Measurements from ENCODE around the gene CENPO. TPM values are rescaled to one million over a fixed set of nuclear protein-coding genes. Genes with fewer than 3 reads are reported as not detected.
A peak's percentile ranks its signal among the peaks of the same experiment; 100 is the strongest.

The CENPO gene
- polyA plus RNA-seq, 2 of the 4 experiments (the other 2 are of a cell fraction) = 49.6 to 62.0 TPM

DNA sequence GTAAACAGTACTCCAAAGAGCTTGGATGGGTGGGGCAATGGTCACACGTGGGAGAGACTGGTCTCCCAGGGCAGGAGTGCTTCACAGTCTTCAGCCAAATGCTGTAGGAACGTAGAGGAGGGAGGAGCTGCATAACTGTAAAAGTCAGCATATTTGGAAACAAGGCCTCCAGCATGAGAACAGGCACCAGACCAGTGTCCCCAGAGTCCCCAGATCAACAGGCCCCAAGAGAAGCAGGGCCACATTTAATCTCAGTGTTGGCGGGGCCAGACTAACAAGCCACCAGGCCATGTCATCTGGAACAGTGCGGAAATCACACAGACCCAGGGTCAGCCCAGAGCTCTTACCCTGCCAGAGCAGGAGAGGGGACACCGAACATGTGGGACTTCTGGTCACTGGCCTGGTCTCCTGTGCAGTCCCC lies 63.6 kb downstream of the CENPO start:
- CTCF ChIA-PET = interaction anchor here (0.9 to 1.0 kb wide), 3 partner anchors 9 to 51 kb away, joined by 3 to 4 read pairs (median 3); no protein-coding TSS in a partner anchor

GRCh38 chr2:24857746-24858145 lies 64.5 kb downstream of the CENPO start:
- CTCF ChIA-PET = interaction anchor here (0.7 to 1.6 kb wide), 5 partner anchors 8 to 1186 kb away, joined by 3 to 4 read pairs (median 3); no protein-coding TSS in a partner anchor
- TF ChIP-seq EHF (CRISPR knock-in tag; IDR thresholded peaks at IDR 0.05) (no peak), SREBF2 (IDR thresholded peaks at IDR 0.05) (no peak), BHLHE40 (IDR thresholded peaks at IDR 0.05; ENCODE audit: low read depth, low read length) (no peak), CEBPB (IDR thresholded peaks at IDR 0.05) (no peak), ATOH8 (CRISPR knock-in tag; IDR thresholded peaks at IDR 0.05; ENCODE audit: low read depth) (no peak), TFCP2L1 (CRISPR knock-in tag; IDR thresholded peaks at IDR 0.05) (no peak), MAFK (IDR thresholded peaks at IDR 0.05; ENCODE audit: partially characterized antibody) (no peak), EP300 (IDR thresholded peaks at IDR 0.05) (no peak), NR3C1 (IDR thresholded peaks at IDR 0.05) (no peak), CTCF (IDR thresholded peaks at IDR 0.05) (no peak), CBX8 (IDR thresholded peaks at IDR 0.05) (no peak), RARB (CRISPR knock-in tag; IDR thresholded peaks at IDR 0.05) (no peak), FOXS1 (CRISPR knock-in tag; IDR thresholded peaks at IDR 0.05) (no peak), HEYL (CRISPR knock-in tag; IDR thresholded peaks at IDR 0.05) (no peak), JUN (IDR thresholded peaks at IDR 0.05) (no peak), RAD21 (conservative IDR thresholded peaks at IDR 0.05 in 1 of 2, IDR thresholded peaks at IDR 0.05 in 1 of 2) (no peak), CHD4 (IDR thresholded peaks at IDR 0.05; ENCODE audit: borderline replicate concordance) (no peak), CBX2 (IDR thresholded peaks at IDR 0.05; ENCODE audit: borderline replicate concordance, low read depth) (no peak), CHD2 (IDR thresholded peaks at IDR 0.05; ENCODE audit: low read length, partially characterized antibody) (no peak), HOXA7 (CRISPR knock-in tag; IDR thresholded peaks at IDR 0.05) (no peak)
- no peak for DNase-seq (ENCODE audit: low read depth in 1 of 2, low spot score in 1 of 2)
- no peak overlapping the region for H3K4me3 ChIP-seq
- POLR2A ChIA-PET = no interaction called here
- H3K9me3 ChIP-seq = no peaks in the 10 kb centered on the region
- H3K27ac ChIP-seq = no peak overlapping the region
- WGBS (ENCODE audit: missing lambda C conversion rate) = 96% methylated on average over 6 of the region's 6 CpGs
- no peak overlapping the region for H3K4me2 ChIP-seq
- no peaks in the 10 kb centered on the region for H3K4me1 ChIP-seq
- FAIRE-seq = no peak
- ATAC-seq = no peak

More for the DNA sequence above, 63.6 kb downstream of the CENPO start:
- H3K27ac ChIP-seq = no peak overlapping the region
- no peaks in the 10 kb centered on the region for H3K4me1 ChIP-seq
- no peak overlapping the region for H3K4me2 ChIP-seq
- no peak overlapping the region for H3K4me3 ChIP-seq
- peak; percentile 16 for TF ChIP-seq MAFK (IDR thresholded peaks at IDR 0.05; ENCODE audit: partially characterized antibody)
- TF ChIP-seq CBX2 (IDR thresholded peaks at IDR 0.05; ENCODE audit: borderline replicate concordance, low read depth) = no peak
- FAIRE-seq = no peak
- H3K9me3 ChIP-seq = no peaks in the 10 kb centered on the region
- no peak for DNase-seq (ENCODE audit: low read depth in 1 of 2, low spot score in 1 of 2)
- POLR2A ChIA-PET = no interaction called here
- ATAC-seq = no peak
- WGBS (ENCODE audit: missing lambda C conversion rate) = 83% methylated on average over 5 of the region's 5 CpGs

GRCh38 chr2:24858996-24859395 lies 65.8 kb downstream of the CENPO start:
- Histone ChIP-seq H3K4me3 (no peak overlapping the region), H3K9me3 (no peaks in the 10 kb centered on the region), H3K27ac (no peak overlapping the region), H3K4me2 (no peak overlapping the region), H3K4me1 (no peaks in the 10 kb centered on the region)
- ATAC-seq (no peak), DNase-seq (ENCODE audit: low read depth in 1 of 2, low spot score in 1 of 2) (no peak), FAIRE-seq (no peak)
- CTCF ChIA-PET = interaction anchor here (1.6 kb wide), 1 partner anchor 338 kb away, joined by 3 read pairs; no protein-coding TSS in a partner anchor
- TF ChIP-seq CBX8 (IDR thresholded peaks at IDR 0.05) (no peak), NR3C1 (IDR thresholded peaks at IDR 0.05) (no peak), MAFK (IDR thresholded peaks at IDR 0.05; ENCODE audit: partially characterized antibody) (no peak), CEBPB (IDR thresholded peaks at IDR 0.05) (no peak), POLR2A (IDR thresholded peaks at IDR 0.05; ENCODE audit: low read length) (no peak), KDM1A (IDR thresholded peaks at IDR 0.05; ENCODE audit: low read depth) (no peak), ESRRA (IDR thresholded peaks at IDR 0.05; ENCODE audit: borderline replicate concordance, low read length) (no peak), POLR2AphosphoS2 (conservative IDR thresholded peaks at IDR 0.05; ENCODE audit: low read length) (no peak), TFCP2L1 (CRISPR knock-in tag; IDR thresholded peaks at IDR 0.05) (no peak)
- TF ChIP-seq, protein P1, sequence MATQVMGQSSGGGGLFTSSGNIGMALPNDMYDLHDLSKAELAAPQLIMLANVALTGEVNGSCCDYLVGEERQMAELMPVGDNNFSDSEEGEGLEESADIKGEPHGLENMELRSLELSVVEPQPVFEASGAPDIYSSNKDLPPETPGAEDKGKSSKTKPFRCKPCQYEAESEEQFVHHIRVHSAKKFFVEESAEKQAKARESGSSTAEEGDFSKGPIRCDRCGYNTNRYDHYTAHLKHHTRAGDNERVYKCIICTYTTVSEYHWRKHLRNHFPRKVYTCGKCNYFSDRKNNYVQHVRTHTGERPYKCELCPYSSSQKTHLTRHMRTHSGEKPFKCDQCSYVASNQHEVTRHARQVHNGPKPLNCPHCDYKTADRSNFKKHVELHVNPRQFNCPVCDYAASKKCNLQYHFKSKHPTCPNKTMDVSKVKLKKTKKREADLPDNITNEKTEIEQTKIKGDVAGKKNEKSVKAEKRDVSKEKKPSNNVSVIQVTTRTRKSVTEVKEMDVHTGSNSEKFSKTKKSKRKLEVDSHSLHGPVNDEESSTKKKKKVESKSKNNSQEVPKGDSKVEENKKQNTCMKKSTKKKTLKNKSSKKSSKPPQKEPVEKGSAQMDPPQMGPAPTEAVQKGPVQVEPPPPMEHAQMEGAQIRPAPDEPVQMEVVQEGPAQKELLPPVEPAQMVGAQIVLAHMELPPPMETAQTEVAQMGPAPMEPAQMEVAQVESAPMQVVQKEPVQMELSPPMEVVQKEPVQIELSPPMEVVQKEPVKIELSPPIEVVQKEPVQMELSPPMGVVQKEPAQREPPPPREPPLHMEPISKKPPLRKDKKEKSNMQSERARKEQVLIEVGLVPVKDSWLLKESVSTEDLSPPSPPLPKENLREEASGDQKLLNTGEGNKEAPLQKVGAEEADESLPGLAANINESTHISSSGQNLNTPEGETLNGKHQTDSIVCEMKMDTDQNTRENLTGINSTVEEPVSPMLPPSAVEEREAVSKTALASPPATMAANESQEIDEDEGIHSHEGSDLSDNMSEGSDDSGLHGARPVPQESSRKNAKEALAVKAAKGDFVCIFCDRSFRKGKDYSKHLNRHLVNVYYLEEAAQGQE (IDR thresholded peaks at IDR 0.05) = no peak
- POLR2A ChIA-PET = no interaction called here
- 91% methylated on average over 13 of the region's 13 CpGs for WGBS (ENCODE audit: missing lambda C conversion rate)
